ENCODE results near the gene GADD45GIP1. TPM values are rescaled to one million over a fixed set of nuclear protein-coding genes. Genes with fewer than 3 reads are reported as not detected.

The GADD45GIP1 gene
- polyA plus RNA-seq, 1 donor from 2014 or later, result 21.3 TPM

DNA sequence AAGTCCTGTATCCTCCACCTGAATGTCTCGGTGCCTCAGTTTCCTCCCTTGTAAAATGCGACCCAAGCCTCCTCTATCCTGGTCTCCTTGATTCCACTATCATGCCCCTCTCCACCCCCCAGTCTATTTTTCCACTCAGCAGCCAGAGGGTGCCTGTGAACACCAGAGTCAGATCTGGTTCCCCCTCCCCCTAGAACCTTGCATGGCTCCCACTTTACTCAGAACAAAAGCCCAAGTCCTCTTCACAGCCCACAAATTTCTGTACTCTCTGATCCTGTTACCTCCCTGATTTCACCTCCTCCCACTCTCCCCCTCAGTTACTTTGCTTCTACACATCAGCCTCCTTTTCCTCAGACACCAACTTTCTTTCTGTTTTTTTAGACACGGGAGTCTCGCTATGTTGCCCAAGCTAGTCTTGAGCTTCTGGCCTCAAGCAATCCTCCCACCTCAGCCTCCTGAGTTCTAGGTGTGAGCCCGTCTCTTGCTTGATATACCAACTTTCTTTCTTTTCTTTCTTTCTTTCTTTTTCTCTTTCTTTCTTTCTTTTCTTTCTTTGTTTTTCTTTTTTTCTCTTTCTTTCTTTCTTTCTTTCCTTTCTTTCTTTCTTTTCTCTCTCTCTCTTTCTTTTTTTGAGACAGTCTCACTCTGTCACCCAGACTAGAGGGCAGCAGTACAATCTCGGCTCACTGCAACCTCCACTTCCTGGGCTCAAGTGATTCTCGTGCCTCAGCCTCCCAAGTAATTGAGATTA lies 13.2 kb upstream of the GADD45GIP1 start:
- no peaks in the 10 kb centered on the region for H3K36me3 ChIP-seq (ENCODE audit: insufficient read depth, low read length)
- H3K79me2 ChIP-seq (replicated peaks; ENCODE audit: insufficient read depth, low read length), result no peaks in the 10 kb centered on the region
- no peak overlapping the region for H2AFZ ChIP-seq (ENCODE audit: low read depth, low read length)
- H4K20me1 ChIP-seq (ENCODE audit: insufficient read depth), result no peaks in the 10 kb centered on the region
- TF ChIP-seq POLR2AphosphoS5 (IDR thresholded peaks at IDR 0.05), result no peak
- TF ChIP-seq, protein P1, sequence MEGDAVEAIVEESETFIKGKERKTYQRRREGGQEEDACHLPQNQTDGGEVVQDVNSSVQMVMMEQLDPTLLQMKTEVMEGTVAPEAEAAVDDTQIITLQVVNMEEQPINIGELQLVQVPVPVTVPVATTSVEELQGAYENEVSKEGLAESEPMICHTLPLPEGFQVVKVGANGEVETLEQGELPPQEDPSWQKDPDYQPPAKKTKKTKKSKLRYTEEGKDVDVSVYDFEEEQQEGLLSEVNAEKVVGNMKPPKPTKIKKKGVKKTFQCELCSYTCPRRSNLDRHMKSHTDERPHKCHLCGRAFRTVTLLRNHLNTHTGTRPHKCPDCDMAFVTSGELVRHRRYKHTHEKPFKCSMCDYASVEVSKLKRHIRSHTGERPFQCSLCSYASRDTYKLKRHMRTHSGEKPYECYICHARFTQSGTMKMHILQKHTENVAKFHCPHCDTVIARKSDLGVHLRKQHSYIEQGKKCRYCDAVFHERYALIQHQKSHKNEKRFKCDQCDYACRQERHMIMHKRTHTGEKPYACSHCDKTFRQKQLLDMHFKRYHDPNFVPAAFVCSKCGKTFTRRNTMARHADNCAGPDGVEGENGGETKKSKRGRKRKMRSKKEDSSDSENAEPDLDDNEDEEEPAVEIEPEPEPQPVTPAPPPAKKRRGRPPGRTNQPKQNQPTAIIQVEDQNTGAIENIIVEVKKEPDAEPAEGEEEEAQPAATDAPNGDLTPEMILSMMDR (IDR thresholded peaks at IDR 0.05; ENCODE audit: poor library complexity, severe bottlenecking), result no peak
- H3K9me2 ChIP-seq (ENCODE audit: insufficient read depth, low read length), result no peaks in the 10 kb centered on the region
- no peak overlapping the region for H3K4me2 ChIP-seq (ENCODE audit: low read length)
- no peak overlapping the region for H3K4me3 ChIP-seq (ENCODE audit: low read length)
- H3K27ac ChIP-seq (ENCODE audit: low read length), result no peak overlapping the region
- H3K9me3 ChIP-seq (ENCODE audit: low read length), result no peaks in the 10 kb centered on the region
- H3F3A ChIP-seq (ENCODE audit: insufficient read depth, low read length, poor library complexity, severe bottlenecking), result no peaks in the 10 kb centered on the region
- no peak overlapping the region for H3K9ac ChIP-seq (ENCODE audit: low read length)
- H3K27me3 ChIP-seq (ENCODE audit: insufficient read depth, low read depth, low read length), result no peaks in the 10 kb centered on the region

DNA sequence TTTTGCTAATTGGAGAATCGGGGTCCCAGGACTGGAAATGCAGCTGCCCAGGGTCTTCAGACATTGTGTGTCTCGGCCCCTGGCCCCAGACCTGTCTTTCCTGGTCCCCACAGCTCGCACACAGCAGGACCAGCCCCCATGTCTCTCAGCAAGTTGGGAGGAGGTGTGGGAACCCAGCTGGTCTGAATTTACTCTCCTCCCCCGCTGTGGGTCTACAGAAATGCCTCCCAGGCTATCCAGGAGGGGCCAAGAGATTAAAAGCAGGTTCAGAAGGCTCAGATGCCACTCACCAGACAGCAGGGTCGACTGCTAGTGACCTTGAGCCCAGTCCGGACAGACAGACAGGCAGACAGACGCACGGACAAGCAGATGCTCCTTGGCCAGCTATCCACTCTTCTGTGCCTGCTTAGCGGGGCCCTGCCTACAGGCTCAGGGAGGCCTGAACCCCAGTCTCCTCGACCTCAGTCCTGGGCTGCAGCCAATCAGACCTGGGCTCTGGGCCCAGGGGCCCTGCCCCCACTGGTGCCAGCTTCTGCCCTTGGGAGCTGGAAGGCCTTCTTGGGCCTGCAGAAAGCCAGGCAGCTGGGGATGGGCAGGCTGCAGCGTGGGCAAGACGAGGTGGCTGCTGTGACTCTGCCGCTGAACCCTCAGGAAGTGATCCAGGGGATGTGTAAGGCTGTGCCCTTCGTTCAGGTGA lies 12.4 kb upstream of the GADD45GIP1 start, which contains the start of gene DAND5:
TSS of gene DAND5 (plus strand) at position 285 of the 697 bp plus-strand sequence. CDS start at position 370, 85 bp downstream.
- Histone ChIP-seq H3K4me3 (ENCODE audit: low read length) (no peak within 1 kb of the TSS), H3F3A (ENCODE audit: insufficient read depth, low read length, poor library complexity, severe bottlenecking) (no peaks in the 10 kb centered on the region), H3K27me3 (ENCODE audit: insufficient read depth, low read depth, low read length) (no peaks in the 10 kb centered on the region), H3K9me3 (ENCODE audit: low read length) (no peaks in the 10 kb centered on the region), H3K36me3 (ENCODE audit: insufficient read depth, low read length) (no peaks in the 10 kb centered on the region), H3K27ac (ENCODE audit: low read length) (no peak within 1 kb of the TSS), H3K79me2 (replicated peaks; ENCODE audit: insufficient read depth, low read length) (no peaks in the 10 kb centered on the region), H3K9me2 (ENCODE audit: insufficient read depth, low read length) (no peaks in the 10 kb centered on the region), H4K20me1 (ENCODE audit: insufficient read depth) (no peaks in the 10 kb centered on the region), H3K4me2 (ENCODE audit: low read length) (no peak within 1 kb of the TSS), H3K9ac (ENCODE audit: low read length) (no peak within 1 kb of the TSS), H2AFZ (ENCODE audit: low read depth, low read length) (no peak within 1 kb of the TSS)
- no peak for TF ChIP-seq TAF1 (IDR thresholded peaks at IDR 0.05; ENCODE audit: low read depth)
- TF ChIP-seq SMC3 (conservative IDR thresholded peaks at IDR 0.05; ENCODE audit: poor library complexity), result no peak
- TF ChIP-seq, protein P2, sequence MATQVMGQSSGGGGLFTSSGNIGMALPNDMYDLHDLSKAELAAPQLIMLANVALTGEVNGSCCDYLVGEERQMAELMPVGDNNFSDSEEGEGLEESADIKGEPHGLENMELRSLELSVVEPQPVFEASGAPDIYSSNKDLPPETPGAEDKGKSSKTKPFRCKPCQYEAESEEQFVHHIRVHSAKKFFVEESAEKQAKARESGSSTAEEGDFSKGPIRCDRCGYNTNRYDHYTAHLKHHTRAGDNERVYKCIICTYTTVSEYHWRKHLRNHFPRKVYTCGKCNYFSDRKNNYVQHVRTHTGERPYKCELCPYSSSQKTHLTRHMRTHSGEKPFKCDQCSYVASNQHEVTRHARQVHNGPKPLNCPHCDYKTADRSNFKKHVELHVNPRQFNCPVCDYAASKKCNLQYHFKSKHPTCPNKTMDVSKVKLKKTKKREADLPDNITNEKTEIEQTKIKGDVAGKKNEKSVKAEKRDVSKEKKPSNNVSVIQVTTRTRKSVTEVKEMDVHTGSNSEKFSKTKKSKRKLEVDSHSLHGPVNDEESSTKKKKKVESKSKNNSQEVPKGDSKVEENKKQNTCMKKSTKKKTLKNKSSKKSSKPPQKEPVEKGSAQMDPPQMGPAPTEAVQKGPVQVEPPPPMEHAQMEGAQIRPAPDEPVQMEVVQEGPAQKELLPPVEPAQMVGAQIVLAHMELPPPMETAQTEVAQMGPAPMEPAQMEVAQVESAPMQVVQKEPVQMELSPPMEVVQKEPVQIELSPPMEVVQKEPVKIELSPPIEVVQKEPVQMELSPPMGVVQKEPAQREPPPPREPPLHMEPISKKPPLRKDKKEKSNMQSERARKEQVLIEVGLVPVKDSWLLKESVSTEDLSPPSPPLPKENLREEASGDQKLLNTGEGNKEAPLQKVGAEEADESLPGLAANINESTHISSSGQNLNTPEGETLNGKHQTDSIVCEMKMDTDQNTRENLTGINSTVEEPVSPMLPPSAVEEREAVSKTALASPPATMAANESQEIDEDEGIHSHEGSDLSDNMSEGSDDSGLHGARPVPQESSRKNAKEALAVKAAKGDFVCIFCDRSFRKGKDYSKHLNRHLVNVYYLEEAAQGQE (IDR thresholded peaks at IDR 0.05; ENCODE audit: borderline replicate concordance), result no peak
- TF ChIP-seq RAD21 (conservative IDR thresholded peaks at IDR 0.05), result no peak
- no peak for TF ChIP-seq MXI1 (conservative IDR thresholded peaks at IDR 0.05; ENCODE audit: poor library complexity, severe bottlenecking)
- no peak for TF ChIP-seq EP300 (conservative IDR thresholded peaks at IDR 0.05; ENCODE audit: poor library complexity, severe bottlenecking)
- TF ChIP-seq POLR2AphosphoS5 (IDR thresholded peaks at IDR 0.05), result no peak
- TF ChIP-seq EZH2 (IDR thresholded peaks at IDR 0.05; ENCODE audit: borderline replicate concordance, insufficient read depth, low read length, poor library complexity, severe bottlenecking), result no peak
